Hematopoietic multipotent progenitor cell treated with erythropoietin and hydrocortisone succinate and interleukin-3 and kit ligand, for 17 days (in vitro differentiated cells): ENCODE results near the gene VNN1.

Experiments used
- DNase-seq: peaks from one replicate; pipeline ENCODE4 v3.0.0-alpha.2; 2015; ENCODE audit warnings: low spot score

The VNN1 gene

GRCh38 chr6:132713352-132714134 lies at the start of gene VNN1:
Gene VNN1 (minus strand): TSS chr6:132714055. CDS start chr6:132714035, 20 bp downstream.
- DNase-seq, result no peak

- DNase-seq, result no peak
Observed at GRCh38 chr6:132763269-132763668, 49.4 kb upstream of the VNN1 start.

GRCh38 chr6:132760256-132760655 lies 46.4 kb upstream of the VNN1 start:
- no peak for DNase-seq

- DNase-seq, result no peak
Observed at GRCh38 chr6:132758689-132759088, 44.8 kb upstream of the VNN1 start.

- no peak for DNase-seq
Observed at GRCh38 chr6:132752255-132752654, 38.4 kb upstream of the VNN1 start.

- DNase-seq, result peak; percentile 21
Observed at GRCh38 chr6:132751828-132752227, 38.0 kb upstream of the VNN1 start.

- no peak for DNase-seq
Observed at GRCh38 chr6:132751306-132751705, 37.5 kb upstream of the VNN1 start.

GRCh38 chr6:132750455-132751248 lies 36.8 kb upstream of the VNN1 start:
- DNase-seq, result no peak

GRCh38 chr6:132749111-132749510 lies 35.3 kb upstream of the VNN1 start:
- DNase-seq, result no peak

GRCh38 chr6:132748446-132748845 lies 34.6 kb upstream of the VNN1 start:
- no peak for DNase-seq

GRCh38 chr6:132746048-132746447 lies 32.2 kb upstream of the VNN1 start:
- no peak for DNase-seq

- no peak for DNase-seq
Observed at GRCh38 chr6:132742495-132742894, 28.6 kb upstream of the VNN1 start.

GRCh38 chr6:132741281-132741680 lies 27.4 kb upstream of the VNN1 start:
- no peak for DNase-seq

GRCh38 chr6:132736239-132736638 lies 22.4 kb upstream of the VNN1 start:
- no peak for DNase-seq

- no peak for DNase-seq
Observed at GRCh38 chr6:132734694-132735236, 20.9 kb upstream of the VNN1 start.

GRCh38 chr6:132733814-132734213 lies 20.0 kb upstream of the VNN1 start:
- DNase-seq, result no peak

- no peak for DNase-seq
Observed at GRCh38 chr6:132733283-132733682, 19.4 kb upstream of the VNN1 start.

GRCh38 chr6:132731086-132731485 lies 17.2 kb upstream of the VNN1 start:
- DNase-seq, result no peak

GRCh38 chr6:132730560-132730959 lies 16.7 kb upstream of the VNN1 start:
- no peak for DNase-seq

GRCh38 chr6:132728616-132729015 lies 14.8 kb upstream of the VNN1 start:
- peak; percentile 47 for DNase-seq

- DNase-seq, result no peak
Observed at GRCh38 chr6:132726608-132726975, 12.7 kb upstream of the VNN1 start.

- DNase-seq, result no peak
Observed at GRCh38 chr6:132725947-132726607, 12.2 kb upstream of the VNN1 start.

GRCh38 chr6:132725471-132725870 lies 11.6 kb upstream of the VNN1 start:
- no peak for DNase-seq
